ENCODE data around the gene COPS7A.

COPS7A gene

GRCh38 chr12:6723607-6724408 is at the start of gene COPS7A:
Gene COPS7A (plus strand): TSS chr12:6724046. CDS start chr12:6724657, 611 bp downstream.
- DNase-seq: peak; percentile 99

- no peak for DNase-seq
Observed at GRCh38 chr12:6676962-6677361, 46.9 kb upstream of the COPS7A start.

DNA sequence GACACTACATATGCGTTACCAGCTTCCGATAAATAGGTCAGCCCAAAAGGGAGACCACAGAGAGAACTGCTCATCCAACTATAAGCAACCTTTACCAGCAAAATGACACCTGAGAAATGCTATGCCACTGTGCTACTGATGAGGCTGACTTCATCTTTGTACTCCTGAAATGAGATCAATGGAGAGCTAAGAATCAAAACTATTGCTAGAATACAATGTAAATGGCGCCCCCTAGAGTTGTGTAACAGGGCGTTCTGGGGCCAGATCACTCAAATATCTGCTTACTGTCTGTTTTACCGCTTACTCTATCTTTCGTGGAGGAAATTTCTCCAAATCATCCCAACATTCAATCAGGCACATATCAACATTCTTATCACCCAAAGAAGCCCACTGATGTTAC is 39.2 kb upstream of the COPS7A start:
- DNase-seq: peak; percentile 49 to 51

GRCh38 chr12:6685814-6686213 is 38.0 kb upstream of the COPS7A start:
- no peak for DNase-seq

DNA sequence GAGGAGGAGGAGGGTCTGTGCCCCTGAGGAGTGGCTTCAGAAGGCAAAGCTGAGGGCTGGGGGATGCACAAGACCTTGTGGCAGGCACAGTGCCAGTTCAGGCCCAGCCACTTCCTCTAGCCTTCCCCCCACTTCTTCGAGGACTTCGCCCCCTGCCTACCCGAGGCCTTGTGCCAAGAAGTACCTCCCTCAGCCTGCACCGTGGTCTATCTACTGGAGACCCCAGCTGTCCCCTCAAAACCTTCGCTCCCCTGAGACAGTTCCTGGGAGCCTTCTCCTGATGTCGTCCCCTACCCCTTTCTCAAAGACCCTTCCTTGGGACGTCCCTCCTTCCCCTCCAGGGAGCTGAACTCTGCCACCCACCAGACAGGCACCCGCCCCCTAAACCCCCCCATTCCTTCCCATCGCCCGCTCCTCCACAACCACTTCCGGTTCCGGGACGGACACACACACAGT is 35.3 kb upstream of the COPS7A start:
- DNase-seq: peak in 1 of 2 experiments; percentile 37

GRCh38 chr12:6688999-6689882 is 34.6 kb upstream of the COPS7A start, which contains the start of gene ZNF384:
Gene ZNF384 (minus strand): TSS chr12:6689375. CDS start chr12:6679520, 9,855 bp downstream.
- peak; percentile 98 to 99 for DNase-seq

GRCh38 chr12:6691473-6691872 is 32.4 kb upstream of the COPS7A start:
- DNase-seq: no peak

DNA sequence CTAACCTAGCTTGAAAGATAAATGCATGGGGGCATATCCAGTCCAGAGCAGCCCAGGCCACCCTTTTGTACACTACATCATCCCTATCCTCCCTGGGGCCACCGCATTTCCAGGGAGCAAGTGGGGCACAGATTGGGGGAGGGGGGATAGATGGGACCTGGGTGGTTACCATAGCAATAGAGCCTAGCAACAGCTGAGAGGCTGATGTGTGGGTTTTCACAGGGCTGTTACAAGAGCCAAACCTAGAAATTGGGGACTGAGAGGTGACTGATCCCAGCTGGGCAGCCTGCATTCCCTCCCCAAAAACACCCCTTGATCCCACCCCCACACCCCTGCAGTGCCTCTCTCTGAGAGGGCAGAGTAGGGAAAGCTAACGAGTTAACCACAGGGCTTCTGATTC is 31.0 kb upstream of the COPS7A start:
- no peak for DNase-seq

DNA sequence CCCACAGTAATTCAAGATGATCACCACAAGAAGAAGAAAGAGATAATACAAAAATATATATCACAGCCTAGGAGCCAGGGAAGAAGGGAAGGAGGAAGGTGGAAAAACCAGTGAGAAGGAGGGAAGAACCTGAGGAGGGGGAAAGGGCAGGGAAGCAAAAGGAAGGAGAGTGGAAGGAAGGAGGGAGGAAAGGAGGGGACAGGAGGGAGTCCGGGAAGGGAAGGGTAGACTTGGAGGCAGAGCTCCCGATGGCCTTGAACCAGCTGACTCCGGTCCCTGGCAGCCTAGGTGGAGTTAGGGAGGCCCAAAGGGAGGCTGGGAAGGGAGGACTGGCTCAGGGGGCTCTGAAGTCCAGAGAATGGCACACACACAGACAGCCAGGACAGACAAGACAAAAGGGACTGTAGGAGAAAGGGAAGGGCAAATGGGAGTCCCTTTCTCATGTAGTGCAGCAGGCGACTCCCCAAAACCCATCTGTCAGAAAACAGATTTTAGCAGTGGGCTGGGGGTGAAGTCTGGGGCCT is 30.0 kb upstream of the COPS7A start:
- DNase-seq: no peak

GRCh38 chr12:6694701-6695100 is 29.1 kb upstream of the COPS7A start:
- no peak for DNase-seq

GRCh38 chr12:6695313-6696045 is 28.4 kb upstream of the COPS7A start:
- DNase-seq: no peak

DNA sequence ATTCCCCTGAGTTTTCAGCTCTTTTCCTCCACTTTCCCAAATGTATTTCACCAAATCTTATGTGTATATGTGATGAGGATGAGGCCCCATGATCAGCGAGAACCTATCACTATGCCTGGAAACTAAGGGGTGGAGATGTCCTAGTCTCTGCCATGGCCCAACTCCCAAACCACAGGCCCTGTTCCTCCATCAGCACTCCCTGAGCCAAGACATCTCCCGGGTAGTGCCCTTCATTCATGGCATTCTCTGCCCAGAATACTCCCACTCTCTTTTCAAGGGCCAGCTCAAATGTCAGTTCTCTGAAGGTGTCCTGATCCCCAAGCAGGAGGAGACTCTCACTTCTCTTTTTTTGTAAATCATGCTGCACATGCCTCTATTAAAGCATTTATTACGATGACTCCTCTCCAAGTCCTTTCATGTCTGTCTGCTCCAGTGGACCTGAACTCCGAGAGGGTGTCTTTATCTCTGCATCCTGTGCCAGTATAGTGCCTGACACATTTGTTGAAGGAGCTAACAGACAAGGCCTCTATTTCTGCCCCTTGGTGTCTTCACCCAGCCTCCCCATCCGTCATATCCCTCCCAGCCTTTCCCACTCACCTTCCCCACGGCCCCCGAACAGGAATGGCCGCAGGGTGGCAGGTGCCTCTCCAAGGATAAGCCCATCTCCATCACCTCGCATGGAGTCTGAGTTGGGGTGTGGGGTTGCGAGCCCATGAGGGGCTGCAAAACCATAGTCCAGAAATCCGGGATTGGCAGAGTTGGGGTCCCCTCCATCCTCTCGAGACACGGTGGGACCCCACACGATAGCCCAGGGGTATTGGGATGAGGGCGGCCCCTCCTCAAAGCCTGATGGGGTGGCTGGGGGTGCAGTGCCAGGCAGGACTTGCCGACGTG is 26.9 kb upstream of the COPS7A start:
- DNase-seq: no peak

- DNase-seq: peak; percentile 2 to 17
Observed at GRCh38 chr12:6697584-6698351, 26.1 kb upstream of the COPS7A start.

DNA sequence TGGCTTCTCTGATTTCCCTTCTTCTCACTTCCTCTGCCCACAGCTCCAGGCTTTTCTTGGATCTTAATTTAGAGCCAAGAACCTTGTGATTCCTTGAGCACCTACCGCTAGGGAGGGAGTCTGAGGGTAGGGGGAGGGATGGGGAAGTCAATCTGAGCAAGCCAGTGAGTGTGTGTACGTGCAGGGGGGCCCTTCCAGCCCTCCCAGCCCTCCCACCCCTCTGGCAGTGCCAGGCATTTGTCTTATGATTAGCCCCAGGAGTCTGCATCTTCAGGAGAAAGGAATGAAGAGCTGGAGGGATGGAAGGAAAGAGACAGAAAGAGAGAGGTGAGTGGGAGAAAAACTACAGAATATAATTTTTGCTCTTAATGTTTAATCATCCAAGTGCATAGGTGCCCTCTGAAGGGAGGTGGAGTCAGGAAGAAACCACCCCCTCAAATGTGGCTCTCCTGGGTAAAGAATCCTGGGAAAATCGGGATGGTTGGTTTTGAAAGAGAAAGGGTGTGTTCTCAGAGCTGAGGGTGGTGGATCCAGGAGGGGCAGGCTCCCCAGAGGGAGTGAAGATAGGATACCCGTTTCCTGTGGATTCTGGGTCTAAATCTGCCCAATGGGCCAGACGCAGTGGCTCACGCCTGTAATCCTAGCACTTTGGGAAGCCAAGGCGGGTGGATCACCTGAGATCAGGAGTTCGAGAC is 25.3 kb upstream of the COPS7A start:
- DNase-seq: no peak

DNA sequence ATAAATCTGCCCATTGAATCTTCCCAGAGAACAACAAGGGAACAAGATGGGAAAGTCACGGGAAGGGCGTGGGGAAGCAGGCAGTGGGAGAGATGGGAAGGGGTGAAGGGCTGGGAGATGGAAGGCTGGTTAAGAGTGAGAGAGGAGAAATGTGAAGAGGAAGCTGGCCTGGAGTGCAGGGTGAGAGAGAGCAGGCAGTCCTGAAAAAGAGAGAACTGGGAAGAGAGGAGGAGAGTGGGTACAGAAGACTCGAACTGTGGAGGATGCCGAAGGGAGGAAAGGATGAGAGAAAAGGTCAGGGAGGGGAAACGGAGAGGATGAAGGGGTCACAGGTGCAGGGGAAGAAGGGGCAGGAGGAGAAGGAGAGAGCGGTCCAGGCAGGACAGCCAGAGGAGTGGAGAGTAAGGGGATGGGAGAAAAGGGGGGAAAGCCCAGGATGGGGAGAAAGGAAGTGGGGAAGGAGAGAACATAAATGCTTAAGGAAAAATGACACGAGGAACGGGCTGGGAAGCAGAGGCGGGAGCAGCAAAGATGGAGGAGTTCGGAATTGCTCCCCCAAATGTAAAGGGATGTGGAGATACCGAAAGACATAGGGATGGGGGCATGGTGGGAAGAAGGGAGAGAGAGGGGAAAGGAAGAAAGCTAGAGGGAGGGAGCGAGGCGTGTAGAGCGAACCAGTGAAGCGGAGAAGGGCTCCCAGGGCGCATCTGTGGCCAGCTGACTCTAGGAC is 24.4 kb upstream of the COPS7A start:
- no peak for DNase-seq

DNA sequence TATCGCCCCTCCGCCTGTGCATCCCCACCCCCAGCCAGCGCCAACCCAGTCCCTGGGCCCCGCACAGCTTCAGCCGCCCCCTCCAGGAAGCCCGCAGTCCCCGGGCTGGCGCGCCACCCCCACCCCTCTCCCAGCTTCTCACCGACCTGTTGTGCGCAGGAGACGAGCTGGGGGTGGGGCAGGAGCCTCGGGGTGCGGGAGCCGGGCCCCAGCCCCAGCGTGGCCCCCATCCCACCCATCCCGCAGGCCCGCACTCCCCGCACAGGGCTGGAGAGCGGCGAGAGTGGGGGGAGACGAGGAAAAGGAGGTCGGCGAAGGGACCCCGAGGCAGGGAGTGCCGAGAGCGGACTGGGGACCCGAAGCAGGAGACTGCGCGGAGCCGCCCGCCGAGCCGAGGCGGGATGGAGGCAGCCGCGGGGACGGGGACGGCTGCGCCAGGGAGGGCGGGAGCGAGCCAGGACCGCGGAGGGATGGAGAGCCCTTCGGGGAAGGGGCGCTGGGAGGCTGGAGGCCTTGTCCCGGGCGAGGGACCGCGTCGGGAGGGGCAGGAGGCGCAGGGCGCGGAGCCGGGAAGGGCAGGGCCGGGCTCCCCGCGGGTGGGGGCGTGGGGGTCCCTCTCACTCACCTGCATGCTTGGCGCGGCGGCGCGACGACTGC is 23.7 kb upstream of the COPS7A start:
- DNase-seq: no peak

DNA sequence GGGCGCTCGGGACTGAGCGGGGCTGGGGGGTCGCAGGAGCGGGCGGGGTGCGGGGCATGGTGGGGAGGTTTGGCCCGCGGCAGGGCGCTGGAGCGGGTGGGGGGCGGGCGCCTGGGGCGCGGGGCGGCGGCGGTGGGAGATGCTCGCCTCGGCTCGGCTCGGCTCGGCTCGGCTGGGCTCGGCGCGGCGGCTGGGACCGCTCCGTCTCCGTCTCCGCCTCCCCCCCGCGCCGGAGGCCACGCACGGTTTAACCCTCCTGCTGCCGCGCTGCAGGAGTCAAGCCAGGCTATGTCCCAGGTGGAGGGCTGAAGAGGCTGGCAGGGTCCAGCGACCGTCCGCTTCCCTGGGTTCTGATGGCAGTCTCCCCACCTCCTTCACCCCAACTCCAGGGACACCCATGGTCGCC is 23.2 kb upstream of the COPS7A start, which contains the start of gene PIANP:
TSS of gene PIANP (minus strand) at position 170 of the 406 bp plus-strand sequence. CDS start 2,754 bp downstream, outside the sequence.
- no peak for DNase-seq

DNA sequence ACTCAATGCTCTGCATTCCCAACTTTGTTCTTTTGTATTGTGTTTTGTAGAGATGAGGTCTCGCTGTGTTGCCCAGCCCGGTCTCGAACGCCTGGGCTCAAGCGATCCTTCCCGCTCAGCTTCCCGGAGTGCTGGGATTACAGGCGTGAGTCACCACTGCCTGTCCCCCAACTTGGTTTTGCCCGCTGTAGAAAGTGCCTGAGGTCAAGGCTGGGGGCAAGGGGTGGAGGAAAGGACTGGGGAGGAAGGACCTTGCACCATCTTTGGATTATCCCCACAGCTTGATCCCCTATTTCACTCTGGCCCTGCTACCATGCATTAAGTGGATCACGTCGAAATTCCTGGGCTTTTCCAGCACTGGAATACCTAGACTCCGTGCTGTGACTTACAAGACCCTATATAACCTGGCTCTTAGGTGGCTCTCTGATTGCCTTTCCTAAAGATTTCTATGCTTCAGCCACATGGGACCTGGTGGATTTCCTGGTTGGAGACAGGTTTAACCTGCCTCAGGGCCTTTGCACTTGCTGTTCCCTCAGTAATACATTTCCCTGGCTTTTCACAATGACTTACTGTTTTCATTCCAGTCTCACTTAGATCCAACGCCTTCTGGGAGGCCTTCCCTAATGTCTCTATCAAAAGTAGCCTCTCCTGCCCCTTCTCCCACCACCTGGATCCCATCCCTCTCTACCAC is 22.6 kb upstream of the COPS7A start:
- DNase-seq: no peak

Measured in AML-193 (cell line).